HG03342 (cell line): ENCODE results near the gene TMEM135.
"Not testable (repeated sequence)": the region's sequence is repeated elsewhere in the genome, so short reads cannot be mapped to it uniquely, and the experiment has no call there.

Experiments used
- ATAC-seq: cut with Tn5 transposase; IDR thresholded peaks from one replicate; pipeline ENCODE4 v1.9.1; 2021; ENCODE audit warnings: mild to moderate bottlenecking, moderate library complexity; ENCODE audit not compliant: unreplicated experiment

TMEM135 gene

GRCh38 chr11:87020336-87020735 is 17.4 kb upstream of the TMEM135 start:
- ATAC-seq = no peak

DNA sequence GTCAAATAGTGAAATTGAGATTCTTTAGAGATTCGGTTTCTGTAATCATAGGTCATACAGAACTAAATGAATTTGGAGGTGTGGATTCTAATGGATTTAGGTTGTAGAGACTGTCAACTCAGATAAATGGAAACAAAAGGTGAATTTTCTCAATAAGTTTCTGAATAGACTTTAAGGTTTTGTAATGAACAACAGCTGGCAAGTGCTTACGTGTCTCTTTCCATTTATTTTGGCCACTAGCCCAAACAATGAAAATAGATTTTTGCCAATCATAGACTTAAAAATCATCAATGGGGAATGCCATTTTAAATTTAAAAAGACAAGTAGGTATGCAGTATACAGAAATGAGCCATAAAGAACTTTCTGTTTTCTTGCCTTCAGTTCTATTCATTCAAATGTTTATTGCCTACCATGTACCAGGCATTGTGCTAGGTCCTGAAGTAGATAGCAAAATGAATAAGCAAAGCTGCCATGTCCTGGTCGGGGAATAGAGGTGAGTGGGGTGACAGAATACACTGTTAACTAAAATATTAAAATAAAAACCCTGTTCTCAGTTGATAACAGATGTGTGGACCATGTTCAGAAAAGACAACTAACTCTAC is 16.9 kb upstream of the TMEM135 start:
- ATAC-seq = no peak

DNA sequence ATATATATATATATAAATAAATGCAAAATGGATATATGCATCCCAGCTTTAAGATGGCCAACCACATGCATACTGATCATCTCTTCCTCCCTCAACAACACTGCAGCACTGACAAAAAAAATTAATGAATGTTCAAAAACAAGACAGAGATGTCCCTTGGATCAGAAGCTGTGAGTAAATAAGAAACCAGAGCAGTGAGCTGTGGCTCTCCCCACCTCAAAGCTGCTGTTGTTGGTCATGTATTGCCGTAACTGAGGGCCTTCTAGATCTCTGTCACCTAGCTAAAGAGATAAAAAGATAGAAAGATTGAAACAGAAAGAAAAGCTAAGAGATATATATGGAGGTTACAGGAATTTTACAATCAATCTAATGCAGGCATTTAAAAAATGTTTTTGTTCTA is 15.5 kb upstream of the TMEM135 start:
- no peak for ATAC-seq

- no peak for ATAC-seq
These were observed 15.0 kb upstream of the TMEM135 start for GRCh38 chr11:87022738-87023137.

DNA sequence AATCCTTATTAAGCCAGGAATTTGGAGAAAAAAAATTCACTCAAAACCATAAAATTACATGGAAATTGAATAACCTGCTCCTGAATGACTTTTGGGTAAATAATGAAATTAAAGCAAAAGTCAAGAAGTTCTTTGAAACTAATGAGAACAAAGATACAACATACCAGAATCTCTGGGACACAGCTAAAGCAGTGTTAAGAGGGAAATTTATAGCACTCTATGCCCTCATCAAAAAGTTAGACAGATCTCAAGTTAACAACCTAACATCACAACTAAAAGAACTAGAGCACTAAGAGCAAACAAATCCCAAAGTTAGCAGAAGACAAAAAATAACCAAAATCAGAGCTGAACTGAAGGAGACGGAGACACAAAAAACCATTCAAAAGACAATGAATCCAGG is 11.3 kb upstream of the TMEM135 start:
- not testable (repeated sequence) for ATAC-seq

DNA sequence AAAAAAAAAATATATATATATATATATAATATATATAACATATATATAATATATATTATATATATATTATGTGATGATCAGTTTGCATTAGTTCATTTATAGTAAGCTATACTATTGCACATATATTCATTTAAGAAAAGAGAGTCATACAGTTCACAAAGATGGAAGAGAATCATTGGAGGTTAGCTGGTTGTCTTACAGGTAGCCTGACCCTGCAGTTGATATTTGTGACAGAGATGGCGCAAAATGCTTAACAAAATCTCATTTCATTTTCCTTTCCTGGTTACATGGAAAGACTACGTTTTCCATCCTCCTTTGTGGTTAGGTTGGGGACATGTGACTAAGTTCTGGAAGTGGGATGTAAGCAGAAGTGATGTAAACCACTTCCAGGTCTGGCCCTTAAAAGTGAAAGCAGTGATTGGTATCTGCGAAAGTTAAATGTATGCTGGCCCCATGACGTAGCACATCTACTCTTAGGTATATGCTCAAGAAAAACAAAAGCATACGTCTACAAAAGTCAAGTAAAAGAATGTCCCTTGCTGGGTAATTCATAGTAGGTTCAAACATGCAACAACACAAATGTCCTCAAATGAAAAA is 7.2 kb upstream of the TMEM135 start:
- no peak for ATAC-seq

DNA sequence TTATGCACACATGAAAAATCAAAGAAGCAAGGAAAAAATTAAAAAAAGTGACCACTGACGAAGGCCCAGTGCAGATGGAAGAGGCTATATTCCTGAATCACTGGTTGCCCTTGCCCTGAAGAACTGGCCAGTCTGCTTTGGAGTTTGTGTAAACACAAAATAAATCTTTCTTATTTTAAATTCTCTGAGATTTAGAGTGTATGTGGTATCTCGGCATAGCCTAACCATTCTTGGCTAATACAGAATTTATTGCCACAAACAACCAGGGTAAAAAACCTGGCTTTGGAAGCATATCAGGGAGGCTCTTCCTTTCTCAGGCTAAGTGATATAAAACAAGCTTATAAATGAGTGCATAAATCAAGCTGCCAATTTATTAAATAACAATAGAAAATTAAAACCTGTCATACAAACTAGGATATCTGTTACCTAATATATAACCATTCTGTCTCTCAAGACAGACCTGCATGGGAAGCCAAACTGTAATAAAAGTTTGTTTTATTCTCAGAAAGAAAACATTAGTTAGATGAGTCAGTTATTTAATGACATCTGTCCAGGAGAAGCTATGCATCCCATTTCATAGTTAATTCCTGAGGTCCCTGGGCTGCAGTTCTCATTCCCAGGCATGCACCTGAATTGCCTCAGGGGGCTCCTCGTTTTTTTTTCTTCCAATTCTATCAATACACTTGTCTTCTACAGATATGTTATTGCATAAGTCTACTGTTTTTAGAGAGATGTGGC is 6.1 kb upstream of the TMEM135 start:
- no peak for ATAC-seq

DNA sequence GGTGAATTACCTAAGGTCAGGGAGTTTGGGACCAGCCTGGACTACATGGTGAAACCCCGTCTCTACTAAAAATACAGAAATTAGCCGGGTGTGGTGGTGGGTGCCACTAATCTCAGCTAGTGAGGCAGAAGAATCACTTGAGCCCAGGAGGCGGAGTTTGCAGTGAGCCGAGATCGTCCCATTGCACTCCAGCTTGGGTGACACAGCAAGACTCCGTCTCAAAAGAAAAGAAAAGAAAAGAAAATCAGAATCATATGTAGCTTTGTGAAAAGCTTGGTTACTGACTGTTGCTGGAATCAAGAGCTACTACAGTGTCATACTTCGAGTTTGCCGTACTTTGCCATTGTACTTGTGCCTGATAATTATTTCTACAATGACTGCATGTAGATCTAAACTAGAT is 4.2 kb upstream of the TMEM135 start:
- no peak for ATAC-seq

GRCh38 chr11:87035976-87036583 is 1.7 kb upstream of the TMEM135 start:
- no peak for ATAC-seq

GRCh38 chr11:87036756-87037449 is 831 bp upstream of the TMEM135 start:
- peak; percentile 11 for ATAC-seq

GRCh38 chr11:87038235-87038977 is 672 bp downstream of the TMEM135 start:
- ATAC-seq = no peak

DNA sequence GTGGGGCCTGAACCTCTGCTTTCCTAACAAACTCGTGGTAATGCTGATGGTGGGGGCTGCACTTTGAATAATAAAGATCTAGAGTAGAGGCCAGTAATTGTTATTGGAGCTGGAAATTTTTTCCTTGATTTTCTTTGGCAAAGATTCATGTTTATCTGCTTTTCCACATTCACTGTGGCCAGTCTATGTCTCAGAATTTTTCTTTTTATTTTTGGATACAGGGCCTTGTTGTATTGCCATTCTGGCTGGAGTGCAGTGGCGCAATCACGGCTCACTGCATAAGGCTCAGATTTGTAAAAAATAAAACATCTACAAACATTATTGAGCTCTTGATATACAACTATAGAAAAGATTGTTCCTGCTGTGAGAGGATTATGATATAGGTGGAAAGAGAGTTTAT is 1.6 kb downstream of the TMEM135 start:
- no peak for ATAC-seq

DNA sequence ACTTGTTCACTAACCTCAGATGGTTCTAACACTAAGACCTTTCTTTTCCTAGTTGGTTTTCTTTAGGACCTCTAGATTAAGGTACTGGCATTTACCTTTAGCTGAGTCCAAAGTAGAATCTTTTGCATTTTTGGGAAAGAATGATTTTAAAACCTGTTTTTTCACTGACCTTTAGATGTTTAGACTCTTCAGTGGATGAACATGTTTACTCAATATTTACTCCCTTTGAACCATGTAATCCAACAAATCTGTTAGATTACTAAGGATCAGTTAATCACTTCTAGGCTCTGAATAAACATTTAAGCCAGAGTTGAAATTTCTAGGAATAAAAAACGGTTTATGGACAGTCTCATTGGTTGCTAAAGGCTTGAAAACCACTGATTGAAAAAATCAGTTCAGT is 6.2 kb downstream of the TMEM135 start:
- ATAC-seq = no peak

GRCh38 chr11:87046824-87047223 is 9.1 kb downstream of the TMEM135 start:
- ATAC-seq = no peak

- no peak for ATAC-seq
These were observed 18.4 kb downstream of the TMEM135 start for GRCh38 chr11:87056091-87056490.

GRCh38 chr11:87057749-87058148 is 20.0 kb downstream of the TMEM135 start:
- no peak for ATAC-seq

GRCh38 chr11:87059596-87060390 is 22.1 kb downstream of the TMEM135 start:
- ATAC-seq = no peak

DNA sequence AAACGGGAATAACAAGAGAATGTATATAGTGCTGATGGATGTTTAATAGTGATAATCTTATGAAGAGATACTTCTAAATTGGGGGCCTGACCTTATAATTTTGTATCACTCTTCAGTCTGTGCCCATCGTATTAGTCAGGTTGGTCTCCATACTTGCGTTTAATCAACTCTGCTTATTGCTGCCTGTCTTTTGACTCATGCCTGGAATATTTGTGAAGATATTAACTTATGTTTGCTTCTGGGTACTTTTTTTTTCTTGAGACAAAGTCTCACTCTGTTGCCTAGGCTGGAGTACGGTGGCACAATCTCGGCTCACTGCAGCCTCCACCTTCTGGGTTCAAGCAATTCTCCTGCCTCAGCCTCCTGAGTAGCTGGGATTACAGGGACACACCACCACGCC is 24.0 kb downstream of the TMEM135 start:
- ATAC-seq = no peak

DNA sequence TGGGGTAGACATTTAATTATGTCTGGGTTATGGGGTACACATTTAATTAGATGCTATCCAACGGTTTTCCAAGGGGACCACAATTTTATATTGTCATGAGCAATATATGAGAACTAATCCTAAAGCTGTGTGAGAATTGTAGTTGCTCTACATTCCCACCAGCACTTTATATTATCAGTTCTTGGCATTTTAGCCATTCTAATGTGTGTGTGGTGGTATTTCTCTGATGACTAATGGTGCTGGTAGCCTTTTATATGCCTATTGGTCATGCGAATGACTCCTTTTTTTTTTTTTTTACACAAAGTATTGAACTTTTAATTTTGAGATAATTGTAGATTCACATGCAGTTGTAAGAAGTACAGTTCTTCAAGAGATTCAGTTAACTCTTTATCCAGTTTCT is 26.2 kb downstream of the TMEM135 start:
- no peak for ATAC-seq

DNA sequence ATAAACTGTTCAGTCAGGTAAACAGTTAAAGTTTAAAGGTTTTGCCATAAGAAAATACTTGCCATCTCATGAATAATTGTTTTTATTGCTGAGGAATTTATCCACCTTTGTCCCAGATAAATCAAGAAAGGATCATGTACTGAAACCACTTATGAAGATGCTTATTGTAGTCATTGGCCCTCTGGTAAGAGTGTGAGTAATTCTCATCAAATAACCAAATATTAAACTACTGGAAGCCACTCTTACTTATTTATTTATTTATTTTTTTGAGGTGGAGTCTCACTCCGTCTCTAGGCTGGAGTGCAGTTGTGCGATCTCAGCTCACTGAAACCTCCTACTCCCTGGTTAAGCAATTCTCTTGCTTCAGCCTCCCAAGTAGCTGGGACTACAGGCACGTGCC is 35.1 kb downstream of the TMEM135 start:
- ATAC-seq = no peak
